ENCODE results near the gene HSD3B2. TPM values are rescaled to one million over a fixed set of nuclear protein-coding genes. Genes with fewer than 3 reads are reported as not detected.

HSD3B2 gene
- total RNA-seq, 1 donor, result not detected

DNA sequence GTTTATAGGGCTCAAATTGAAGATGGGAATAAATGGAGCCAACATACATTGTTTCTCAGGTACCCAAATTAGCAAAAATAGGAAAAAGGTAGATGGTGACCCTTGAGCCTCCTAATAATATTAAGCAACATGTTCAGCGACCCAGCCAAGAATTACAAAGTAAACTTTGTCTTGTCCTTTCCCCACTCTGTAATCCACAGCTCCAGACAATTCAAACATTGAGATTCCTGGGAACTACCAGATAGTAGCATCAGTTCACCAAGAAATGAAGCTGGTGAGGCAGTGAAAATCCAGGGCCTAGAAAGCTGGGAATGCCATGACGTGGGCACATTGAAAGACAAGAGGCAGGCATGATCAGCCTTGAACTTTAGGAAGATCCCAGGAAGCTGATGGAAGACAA lies 34.6 kb upstream of the HSD3B2 start:
- H3K4me3 ChIP-seq (ENCODE audit: low read depth, low read length), result no peak overlapping the region
- TF ChIP-seq, protein P1, sequence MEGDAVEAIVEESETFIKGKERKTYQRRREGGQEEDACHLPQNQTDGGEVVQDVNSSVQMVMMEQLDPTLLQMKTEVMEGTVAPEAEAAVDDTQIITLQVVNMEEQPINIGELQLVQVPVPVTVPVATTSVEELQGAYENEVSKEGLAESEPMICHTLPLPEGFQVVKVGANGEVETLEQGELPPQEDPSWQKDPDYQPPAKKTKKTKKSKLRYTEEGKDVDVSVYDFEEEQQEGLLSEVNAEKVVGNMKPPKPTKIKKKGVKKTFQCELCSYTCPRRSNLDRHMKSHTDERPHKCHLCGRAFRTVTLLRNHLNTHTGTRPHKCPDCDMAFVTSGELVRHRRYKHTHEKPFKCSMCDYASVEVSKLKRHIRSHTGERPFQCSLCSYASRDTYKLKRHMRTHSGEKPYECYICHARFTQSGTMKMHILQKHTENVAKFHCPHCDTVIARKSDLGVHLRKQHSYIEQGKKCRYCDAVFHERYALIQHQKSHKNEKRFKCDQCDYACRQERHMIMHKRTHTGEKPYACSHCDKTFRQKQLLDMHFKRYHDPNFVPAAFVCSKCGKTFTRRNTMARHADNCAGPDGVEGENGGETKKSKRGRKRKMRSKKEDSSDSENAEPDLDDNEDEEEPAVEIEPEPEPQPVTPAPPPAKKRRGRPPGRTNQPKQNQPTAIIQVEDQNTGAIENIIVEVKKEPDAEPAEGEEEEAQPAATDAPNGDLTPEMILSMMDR (IDR thresholded peaks at IDR 0.05; ENCODE audit: insufficient read depth, low read length), result no peak
- no peak for DNase-seq (ENCODE audit: low read depth)

DNA sequence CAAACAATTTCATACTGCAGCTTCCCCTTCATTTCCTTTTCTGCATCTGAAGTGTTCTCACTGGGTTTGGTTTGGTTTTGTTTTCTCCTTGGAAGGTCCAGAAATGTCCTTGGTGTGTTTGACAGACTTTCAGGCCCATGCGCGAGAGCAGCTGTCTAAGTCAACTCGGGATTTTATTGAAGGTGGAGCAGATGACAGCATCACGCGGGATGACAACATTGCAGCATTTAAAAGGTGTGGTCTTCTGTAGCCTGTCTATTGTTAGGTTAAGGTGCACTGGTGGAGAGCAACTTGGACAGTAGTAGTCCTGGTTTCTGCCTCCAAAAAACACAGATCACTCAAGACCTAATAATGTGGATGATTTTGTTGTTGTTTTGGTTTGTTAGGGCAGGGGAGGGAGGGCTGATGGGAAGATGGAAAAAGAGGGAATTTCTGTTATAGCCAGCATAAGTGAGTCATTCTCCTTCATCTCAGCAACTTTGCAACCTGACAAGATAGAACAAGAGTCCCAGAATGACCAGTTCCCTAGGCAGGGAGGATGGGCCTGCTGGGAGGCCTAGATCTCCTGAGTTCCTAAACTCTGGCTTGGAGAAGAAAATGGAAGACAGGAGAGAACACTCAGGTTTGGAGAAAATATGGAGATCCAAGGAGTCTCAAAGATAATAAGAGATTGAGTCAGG lies 33.8 kb upstream of the HSD3B2 start:
- no peak for DNase-seq (ENCODE audit: low read depth)
- no peak overlapping the region for H3K4me3 ChIP-seq (ENCODE audit: low read depth, low read length)
- TF ChIP-seq, protein P1 (IDR thresholded peaks at IDR 0.05; ENCODE audit: insufficient read depth, low read length), result no peak

DNA sequence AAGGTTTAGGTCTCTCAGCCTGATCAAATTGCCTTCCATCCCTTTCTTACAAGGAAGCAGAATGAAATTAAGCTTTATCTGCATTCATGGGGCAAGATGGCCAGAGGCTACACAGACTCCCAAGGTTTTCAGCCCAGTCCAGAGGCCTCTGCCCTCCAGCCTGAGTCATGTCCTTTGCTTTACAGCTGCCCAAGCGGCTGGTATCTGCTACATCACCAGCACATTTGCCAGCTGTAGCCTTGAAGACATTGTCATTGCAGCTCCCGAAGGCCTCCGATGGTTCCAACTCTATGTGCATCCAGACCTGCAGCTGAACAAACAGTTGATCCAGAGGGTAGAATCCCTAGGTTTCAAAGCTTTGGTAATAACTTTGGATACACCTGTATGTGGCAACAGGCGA lies 30.4 kb upstream of the HSD3B2 start:
- TF ChIP-seq, protein P1 (IDR thresholded peaks at IDR 0.05; ENCODE audit: insufficient read depth, low read length), result no peak
- no peak overlapping the region for H3K4me3 ChIP-seq (ENCODE audit: low read depth, low read length)
- no peak for DNase-seq (ENCODE audit: low read depth)

DNA sequence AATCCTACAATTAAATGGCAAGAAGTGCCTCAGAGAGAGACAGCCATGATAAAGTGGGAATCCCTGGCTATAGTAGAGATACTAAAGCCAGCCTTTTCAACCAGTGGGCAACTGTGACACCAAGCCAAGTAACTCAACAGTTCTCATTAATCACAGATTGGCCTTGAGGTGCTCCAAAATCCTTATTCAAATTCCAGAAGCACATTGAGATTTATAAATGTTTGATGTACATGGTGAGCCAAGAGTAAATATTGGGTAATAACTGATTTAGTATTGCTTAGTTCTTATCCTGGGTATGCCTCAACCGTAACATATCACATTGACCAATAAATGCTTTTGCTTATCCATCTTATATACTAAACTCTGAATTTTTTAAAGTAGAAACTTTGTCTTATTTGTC lies 29.3 kb upstream of the HSD3B2 start:
- TF ChIP-seq, protein P1 (IDR thresholded peaks at IDR 0.05; ENCODE audit: insufficient read depth, low read length), result no peak
- H3K4me3 ChIP-seq (ENCODE audit: low read depth, low read length), result no peak overlapping the region
- DNase-seq (ENCODE audit: low read depth), result no peak

DNA sequence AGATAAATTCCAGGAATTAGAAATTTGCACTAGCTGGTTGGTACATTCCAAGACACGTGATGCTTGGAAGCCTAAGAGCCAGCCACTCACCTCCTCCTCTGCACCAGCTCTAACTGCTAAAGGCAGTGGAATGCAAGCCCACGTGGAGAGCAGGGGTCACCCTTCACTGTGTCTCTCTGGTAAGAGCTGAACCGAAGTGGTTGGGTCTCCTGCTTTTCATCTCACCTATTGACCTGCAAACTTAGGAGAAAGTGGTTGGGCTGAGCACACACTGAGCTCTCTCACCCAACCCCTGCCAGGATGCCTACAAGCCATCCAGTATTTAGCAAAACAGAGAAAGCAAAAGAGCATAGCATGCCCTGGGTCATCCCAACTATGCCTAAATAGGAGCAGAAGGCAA lies 27.1 kb upstream of the HSD3B2 start:
- TF ChIP-seq, protein P1 (IDR thresholded peaks at IDR 0.05; ENCODE audit: insufficient read depth, low read length), result no peak
- H3K4me3 ChIP-seq (ENCODE audit: low read depth, low read length), result no peak overlapping the region
- no peak for DNase-seq (ENCODE audit: low read depth)

DNA sequence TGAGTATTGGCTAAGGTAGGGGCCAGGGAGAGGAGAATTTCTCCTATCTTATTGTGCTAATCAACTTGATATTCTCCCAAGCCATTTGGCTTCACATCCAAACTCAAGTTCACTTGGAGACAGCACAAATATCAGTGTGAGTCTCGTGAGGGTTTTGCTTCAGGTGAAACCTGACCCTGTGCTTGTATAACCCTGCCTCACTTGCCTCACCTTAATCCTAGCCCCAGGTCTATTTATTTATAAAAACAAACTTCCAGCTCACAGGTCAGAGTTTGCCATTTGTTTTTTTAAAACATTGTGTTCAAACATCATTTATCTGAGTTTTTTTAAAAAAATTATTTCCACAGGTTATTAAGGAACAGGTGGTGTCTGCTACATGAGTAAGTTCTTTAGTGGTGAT lies 26.5 kb upstream of the HSD3B2 start:
- H3K4me3 ChIP-seq (ENCODE audit: low read depth, low read length), result no peak overlapping the region
- TF ChIP-seq, protein P1 (IDR thresholded peaks at IDR 0.05; ENCODE audit: insufficient read depth, low read length), result no peak

DNA sequence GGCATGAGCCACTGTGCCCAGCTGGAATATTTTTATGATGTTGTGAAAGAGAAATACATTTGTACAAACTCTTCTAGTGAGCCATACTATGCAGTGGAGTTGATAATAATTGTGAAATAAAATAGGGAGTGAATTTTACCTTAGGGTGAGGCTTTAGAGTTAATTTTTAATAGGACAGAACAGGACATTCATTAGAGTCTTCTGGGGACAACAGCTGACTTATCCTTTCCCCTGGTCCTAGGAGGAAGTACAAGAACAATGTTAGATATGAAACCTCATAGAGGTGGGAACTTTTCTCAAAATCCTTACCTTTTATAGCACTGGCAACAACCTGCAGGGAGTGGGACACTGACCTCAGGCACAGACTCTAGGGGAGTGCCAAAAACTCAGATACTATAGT lies 24.4 kb upstream of the HSD3B2 start:
- H3K4me3 ChIP-seq (ENCODE audit: low read depth, low read length), result no peak overlapping the region
- DNase-seq (ENCODE audit: low read depth), result no peak
- TF ChIP-seq, protein P1 (IDR thresholded peaks at IDR 0.05; ENCODE audit: insufficient read depth, low read length), result no peak

More for the DNA sequence above, 26.5 kb upstream of the HSD3B2 start:
- DNase-seq (ENCODE audit: low read depth), result no peak

Data from fibroblast of the aortic adventitia (primary cell).